K562 (cell line): Measurements from ENCODE around the gene BCR. TPM values are rescaled to one million over a fixed set of nuclear protein-coding genes. Genes with fewer than 3 reads are reported as not detected.

Experiments
- ATAC-seq: fragments of 200-7000 bp; cut with Tn5 transposase; 3 replicates; pipeline ENCODE4 v1.9.1; 2020; ENCODE audit warnings: moderate library complexity
- BruUV-seq: library from RNA; stranded (reverse); fragments of 400-500 nt; replicated peaks from 2 replicates; lab custom pipeline; 2021; lab: Mats Ljungman, UMichigan
- CTCF ChIA-PET: fragments of 300-600 bp; formaldehyde crosslinking; extraction: SDS; loops from one replicate; lab custom pipeline; 2021; ENCODE audit warnings: low intra/inter-chr PET ratio; lab: Yijun Ruan, JAX
- POLR2A ChIA-PET: fragments of 300-600, 350-650 bp; sonication (Branson Sonifier 250); formaldehyde crosslinking; extraction: SDS; loops from one replicate; lab custom pipeline; 2021; ENCODE audit warnings: antibody characterized with exemption, inconsistent platforms; lab: Yijun Ruan, JAX
- DNase-seq, 4 experiments: peaks; one replicate each; pipeline versions ENCODE4 v3.0.0 to v3.0.0-alpha.2; 2011 to 2018; ENCODE audit warnings: low spot score in 3 of 4, mixed read lengths in 3 of 4; ENCODE audit errors: extremely low read depth in 1 of 4
- FAIRE-seq: peaks from 2 replicates; lab custom pipeline; 2011; peaks lifted over from hg19 to GRCh38; lab: Jason Lieb, UNC
- H2AFZ ChIP-seq: 2 replicates; pipeline ENCODE4 v1.6.0; 2011; ENCODE audit warnings: low read depth, low read length, control low read depth, inconsistent platforms
- H3K27ac ChIP-seq: fragments of 200-600 bp; 3 replicates; pipeline ENCODE4 v1.8.0; 2011; ENCODE audit warnings: low read depth, mild to moderate bottlenecking, control low read depth, inconsistent platforms, low read length, moderate library complexity, mixed read lengths; ENCODE audit errors: extremely low read depth
- H3K27me3 ChIP-seq, 2 experiments: fragments of 300-600 bp in 1 of 2; 2 replicates in 1 of 2; 3 replicates in 1 of 2; pipeline versions ENCODE4 v1.6.0 to v1.8.0; 2011; ENCODE audit warnings: inconsistent platforms in 2 of 2, low read length in 2 of 2, mild to moderate bottlenecking in 1 of 2, mixed read lengths in 1 of 2, moderate library complexity in 1 of 2; ENCODE audit not compliant: control insufficient read depth in 2 of 2, insufficient read depth in 2 of 2
- H3K36me3 ChIP-seq: fragments of 300-600 bp; 3 replicates; pipeline ENCODE4 v1.8.0; 2011; ENCODE audit warnings: mild to moderate bottlenecking, low read length, inconsistent platforms; ENCODE audit not compliant: control insufficient read depth, insufficient read depth
- H3K4me1 ChIP-seq, 2 experiments: fragments of 200-600 bp in 1 of 2; replicated peaks in 1 of 2; 2 replicates in 1 of 2; 3 replicates in 1 of 2; pipeline versions ENCODE4 v1.5.1 to v1.8.0; 2011; ENCODE audit warnings: inconsistent platforms in 2 of 2, low read length in 2 of 2, mild to moderate bottlenecking in 1 of 2, mixed read lengths in 1 of 2, moderate library complexity in 1 of 2; ENCODE audit not compliant: control insufficient read depth in 2 of 2, insufficient read depth in 2 of 2
- H3K4me2 ChIP-seq: 2 replicates; pipeline ENCODE4 v1.6.1; 2011; ENCODE audit warnings: low read length, control low read depth, inconsistent platforms, mixed read lengths; ENCODE audit not compliant: insufficient read depth
- H3K4me3 ChIP-seq: fragments of 200-600 bp; sonication (generic), shearing (Covaris generic); 2 replicates; pipeline ENCODE4 v1.5.1; 2016; ENCODE audit warnings: control low read depth, inconsistent platforms
- H3K79me2 ChIP-seq: fragments of 200-600 bp; 3 replicates; pipeline ENCODE4 v1.8.0; 2011; ENCODE audit warnings: low read length, inconsistent platforms; ENCODE audit not compliant: control insufficient read depth, insufficient read depth
- H3K9ac ChIP-seq, 2 experiments: 2 replicates each; pipeline versions ENCODE4 v1.6.0 to v1.6.1; 2011; ENCODE audit warnings: low read depth in 2 of 2, low read length in 2 of 2, control low read depth in 1 of 2, inconsistent platforms in 1 of 2, mild to moderate bottlenecking in 1 of 2, mixed read lengths in 1 of 2; ENCODE audit not compliant: insufficient read depth in 1 of 2
- H3K9me1 ChIP-seq: one replicate; pipeline ENCODE4 v1.6.0; 2011; ENCODE audit warnings: inconsistent platforms, mild to moderate bottlenecking, low read length, moderate library complexity; ENCODE audit not compliant: control insufficient read depth, insufficient read depth
- H3K9me3 ChIP-seq: replicated peaks from 2 replicates; pipeline ENCODE4 v1.5.1; 2011; ENCODE audit warnings: low read depth, low read length, inconsistent platforms; ENCODE audit not compliant: control insufficient read depth, insufficient read depth
- H4K20me1 ChIP-seq: replicated peaks from 2 replicates; pipeline ENCODE4 v1.6.1; 2011; ENCODE audit warnings: low read length, inconsistent platforms, mixed read lengths; ENCODE audit not compliant: control insufficient read depth, insufficient read depth
- CREM ChIP-seq: IDR thresholded peaks from 2 replicates; pipeline ENCODE4 v1.6.1; 2014; ENCODE audit warnings: antibody characterized with exemption, low read depth
- CSDE1 ChIP-seq, 2 experiments: fragments of 450-650 bp; IDR thresholded peaks; 2 replicates each; pipeline ENCODE4 v1.6.1; 2016; ENCODE audit warnings: mild to moderate bottlenecking in 1 of 2
- CTBP1 ChIP-seq: fragments of 450-650 bp; IDR thresholded peaks from 2 replicates; pipeline ENCODE4 v1.6.1; 2016; ENCODE audit warnings: borderline replicate concordance
- FOXJ2 ChIP-seq: fragments of 200-800 bp; sonication (Bioruptor generic); IDR thresholded peaks from 2 replicates; pipeline ENCODE4 v1.6.1; 2016; ENCODE audit warnings: missing genetic modification characterization, missing compliant biosample characterization
- HDGF ChIP-seq: fragments of 450-650 bp; IDR thresholded peaks from 2 replicates; pipeline ENCODE4 v1.6.1; 2016
- HLTF ChIP-seq: fragments of 450-650 bp; IDR thresholded peaks from 2 replicates; pipeline ENCODE4 v1.6.1; 2016
- KAT8 ChIP-seq: fragments of 450-650 bp; IDR thresholded peaks from 2 replicates; pipeline ENCODE4 v1.6.1; 2016; ENCODE audit warnings: low read depth, mild to moderate bottlenecking
- U2AF1 ChIP-seq: fragments of 200-400 bp; formaldehyde crosslinking; optimal IDR thresholded peaks from 2 replicates; pipeline ENCODE3; 2017; ENCODE audit warnings: mild to moderate bottlenecking, low read depth, low read length, moderate library complexity
- ZKSCAN3 ChIP-seq: fragments of 250-450 bp; sonication (Bioruptor Pico); IDR thresholded peaks from 2 replicates; pipeline ENCODE4 v1.4.0; 2020
- ZNF584 ChIP-seq: fragments of 200-800 bp; sonication (Bioruptor generic); IDR thresholded peaks from 2 replicates; pipeline ENCODE4 v1.6.1; 2016; ENCODE audit warnings: low read depth, mild to moderate bottlenecking, missing genetic modification characterization, missing compliant biosample characterization
- ZNF764 ChIP-seq: fragments of 250-450 bp; sonication (Bioruptor Pico); IDR thresholded peaks from 2 replicates; pipeline ENCODE4 v1.4.0; 2020; ENCODE audit warnings: low read depth, mild to moderate bottlenecking, moderate library complexity
- WGBS: fragments of 100-300 bp; shearing (Covaris generic); methylation state at CpG from one replicate; pipeline ENCODE4 v1.1.6; 2016; ENCODE audit warnings: low coverage, mixed read lengths; ENCODE audit not compliant: insufficient coverage; ENCODE audit errors: missing lambda C conversion rate; 5-methylcytosine and 5-hydroxymethylcytosine counted together
- in situ Hi-C: fragments of 300-500 bp; cut with MboI; formaldehyde crosslinking; loops from 4 replicates; pipeline ENCODE4 v1.15.0; 2018; ENCODE audit warnings: inconsistent platforms, mixed read lengths
- intact Hi-C: fragments of 100-400 bp; cut with micrococcal nuclease; formaldehyde crosslinking; loops from 2 replicates; pipeline ENCODE4 v1.14.2; 2022
- polyA plus RNA-seq, 8 experiments: library from polyadenylated mRNA; depleted of rRNA in 4 of 8; stranded (reverse) in 5 of 8; unstranded in 3 of 8; fragments of >200 nt; fragmentation: Nextera tagmentation in 2 of 8; fragmentation: Illumina TruSeq in 1 of 8; extraction: Ambion mirVana in 2 of 8; extraction: Trizol in 1 of 8; gene quantifications; 2 replicates each; pipeline versions ENCODE4 v1.2.1 to v1.2.3, GENCODE V29; 2011 to 2014; ENCODE audit warnings: inconsistent platforms in 1 of 8, missing spikeins in 1 of 8
- total RNA-seq, 7 experiments: library from RNA; depleted of rRNA in 6 of 7; stranded (reverse); fragments of >200 nt in 6 of 7; fragmentation: Illumina TruSeq in 2 of 7; extraction: Trizol in 2 of 7; gene quantifications; 2 replicates each; pipeline versions ENCODE4 v1.2.1 to v1.2.3, GENCODE V29; 2011 to 2021; ENCODE audit warnings: low replicate concordance in 1 of 7
- TF ChIP-seq, protein P1 (sequence below): fragments of 250-450 bp; sonication (Bioruptor Pico); IDR thresholded peaks from 2 replicates; pipeline ENCODE4 v1.8.0; 2021; ENCODE audit warnings: moderate library complexity, mild to moderate bottlenecking, inconsistent platforms
- TF ChIP-seq, protein P2 (sequence below): sonication (generic); formaldehyde crosslinking; IDR thresholded peaks from 2 replicates; pipeline ENCODE4 v1.8.0; 2023; ENCODE audit warnings: missing genetic modification reagents, mild to moderate bottlenecking, borderline replicate concordance
- TF ChIP-seq, protein P3 (sequence below): fragments of 450-650 bp; IDR thresholded peaks from 2 replicates; pipeline ENCODE4 v1.6.1; 2016; ENCODE audit warnings: antibody characterized with exemption

The BCR gene
- total and polyA plus RNA-seq, 9 of the 15 experiments (the other 6 are each of a cell fraction or from before 2014, with no cell fraction given) = 0.41 to 150 (median 45.6) TPM

DNA sequence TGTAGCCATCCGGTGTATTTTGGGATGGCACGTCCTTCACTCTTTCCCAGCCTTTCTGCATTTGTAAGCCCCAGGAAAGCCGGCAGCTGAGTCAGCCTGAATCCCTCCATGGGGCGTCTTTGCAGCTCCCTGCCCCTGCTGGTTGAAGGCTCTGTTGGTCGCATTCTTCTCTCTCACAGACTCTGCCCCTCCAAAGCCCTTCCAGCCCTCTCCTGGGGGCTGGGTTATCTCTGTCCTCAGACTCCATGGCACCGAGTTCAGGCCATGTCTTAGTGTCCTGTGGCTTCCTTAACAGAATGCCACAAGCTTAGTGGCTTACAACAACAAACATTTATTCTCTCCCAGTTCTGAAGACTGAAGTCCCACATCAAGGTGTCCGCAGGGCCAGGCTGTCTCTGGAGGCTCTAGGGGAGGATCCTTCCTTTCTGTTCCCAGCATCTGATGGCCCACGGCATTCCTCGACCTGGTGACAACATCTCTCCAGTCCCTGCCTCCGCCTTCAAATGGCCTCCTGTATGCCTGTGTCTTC lies 62.2 kb downstream of the BCR start (continued):
- no peak for TF ChIP-seq KAT8
- TF ChIP-seq, all 486 proteins: peak for 2

DNA sequence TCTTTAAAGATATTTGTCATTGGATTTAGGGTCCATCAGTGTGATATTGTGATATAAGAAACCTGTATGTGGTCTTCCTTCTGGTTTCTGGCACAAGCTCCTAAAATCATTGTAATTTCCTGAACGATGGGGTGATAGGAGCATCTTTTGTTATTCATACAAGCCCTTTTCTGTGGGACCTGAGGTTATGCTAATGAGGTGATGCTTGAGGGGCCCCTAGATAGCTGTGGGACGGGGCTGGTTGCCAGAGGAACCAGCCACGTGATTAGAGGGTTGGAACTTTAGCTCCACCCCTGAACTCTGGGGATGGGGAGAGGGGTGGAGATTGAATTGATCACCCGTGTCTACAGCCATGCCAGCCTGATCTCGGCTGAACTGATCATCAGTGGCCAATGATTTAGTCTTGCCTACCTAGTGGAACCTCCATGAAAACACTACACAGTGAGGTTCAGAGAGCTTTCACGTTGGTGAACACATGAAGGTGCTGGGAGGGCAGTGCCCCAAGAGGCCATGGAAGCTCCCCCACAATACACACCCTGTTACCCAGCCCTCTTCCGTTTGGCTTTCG lies 62.8 kb downstream of the BCR start:
- DNase-seq (peak; percentile 60 to 96 (median 72)), FAIRE-seq (no peak), ATAC-seq (peak; percentile 65)
- H3K4me2 ChIP-seq = peak overlapping the region; percentile 4; the same call in 1 of the 2 replicates
- H3K27ac ChIP-seq = no peak overlapping the region
- peaks cover 23 to 41% of the 10 kb centered on the region in 2 experiments for H3K4me1 ChIP-seq
- intact Hi-C loops (no loop called here), in situ Hi-C loops (no loop called here)
- BruUV-seq = no TSS peak
- no peaks in the 10 kb centered on the region for H3K27me3 ChIP-seq
- ChIA-PET CTCF (interaction anchor here (2.0 kb wide), 1 partner anchor 64 kb away, joined by 9 read pairs; no protein-coding TSS in a partner anchor), POLR2A (interaction anchor here (0.6 to 13.0 kb wide), 22 partner anchors 9 to 328 kb away, joined by 3 to 351 read pairs (median 6); partner anchors contain the start of genes BCR and GNAZ)
- no peak overlapping the region for H2AFZ ChIP-seq
- H3K36me3 ChIP-seq = peaks cover 20% of the 10 kb centered on the region; the same call in 2 of the 3 replicates
- H3K9me1 ChIP-seq = peaks cover 51% of the 10 kb centered on the region
- 36% methylated on average over 8 of the region's 8 CpGs for WGBS
- H3K4me3 ChIP-seq = no peak overlapping the region
- peaks cover 8% of the 10 kb centered on the region for H3K9me3 ChIP-seq
- H3K79me2 ChIP-seq = peaks cover 88% of the 10 kb centered on the region
- H4K20me1 ChIP-seq = peaks cover 55% of the 10 kb centered on the region
- H3K9ac ChIP-seq = peak overlapping the region in 1 of 2 experiments; percentile 12; a peak in 1 of 4 replicates
- TF ChIP-seq, protein P1, sequence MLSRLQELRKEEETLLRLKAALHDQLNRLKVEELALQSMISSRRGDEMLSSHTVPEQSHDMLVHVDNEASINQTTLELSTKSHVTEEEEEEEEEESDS (CRISPR knock-in tag) = no peak
- no peak for TF ChIP-seq CTBP1
- no peak for TF ChIP-seq HLTF
- no peak for TF ChIP-seq FOXJ2 (tag)
- TF ChIP-seq, protein P2, sequence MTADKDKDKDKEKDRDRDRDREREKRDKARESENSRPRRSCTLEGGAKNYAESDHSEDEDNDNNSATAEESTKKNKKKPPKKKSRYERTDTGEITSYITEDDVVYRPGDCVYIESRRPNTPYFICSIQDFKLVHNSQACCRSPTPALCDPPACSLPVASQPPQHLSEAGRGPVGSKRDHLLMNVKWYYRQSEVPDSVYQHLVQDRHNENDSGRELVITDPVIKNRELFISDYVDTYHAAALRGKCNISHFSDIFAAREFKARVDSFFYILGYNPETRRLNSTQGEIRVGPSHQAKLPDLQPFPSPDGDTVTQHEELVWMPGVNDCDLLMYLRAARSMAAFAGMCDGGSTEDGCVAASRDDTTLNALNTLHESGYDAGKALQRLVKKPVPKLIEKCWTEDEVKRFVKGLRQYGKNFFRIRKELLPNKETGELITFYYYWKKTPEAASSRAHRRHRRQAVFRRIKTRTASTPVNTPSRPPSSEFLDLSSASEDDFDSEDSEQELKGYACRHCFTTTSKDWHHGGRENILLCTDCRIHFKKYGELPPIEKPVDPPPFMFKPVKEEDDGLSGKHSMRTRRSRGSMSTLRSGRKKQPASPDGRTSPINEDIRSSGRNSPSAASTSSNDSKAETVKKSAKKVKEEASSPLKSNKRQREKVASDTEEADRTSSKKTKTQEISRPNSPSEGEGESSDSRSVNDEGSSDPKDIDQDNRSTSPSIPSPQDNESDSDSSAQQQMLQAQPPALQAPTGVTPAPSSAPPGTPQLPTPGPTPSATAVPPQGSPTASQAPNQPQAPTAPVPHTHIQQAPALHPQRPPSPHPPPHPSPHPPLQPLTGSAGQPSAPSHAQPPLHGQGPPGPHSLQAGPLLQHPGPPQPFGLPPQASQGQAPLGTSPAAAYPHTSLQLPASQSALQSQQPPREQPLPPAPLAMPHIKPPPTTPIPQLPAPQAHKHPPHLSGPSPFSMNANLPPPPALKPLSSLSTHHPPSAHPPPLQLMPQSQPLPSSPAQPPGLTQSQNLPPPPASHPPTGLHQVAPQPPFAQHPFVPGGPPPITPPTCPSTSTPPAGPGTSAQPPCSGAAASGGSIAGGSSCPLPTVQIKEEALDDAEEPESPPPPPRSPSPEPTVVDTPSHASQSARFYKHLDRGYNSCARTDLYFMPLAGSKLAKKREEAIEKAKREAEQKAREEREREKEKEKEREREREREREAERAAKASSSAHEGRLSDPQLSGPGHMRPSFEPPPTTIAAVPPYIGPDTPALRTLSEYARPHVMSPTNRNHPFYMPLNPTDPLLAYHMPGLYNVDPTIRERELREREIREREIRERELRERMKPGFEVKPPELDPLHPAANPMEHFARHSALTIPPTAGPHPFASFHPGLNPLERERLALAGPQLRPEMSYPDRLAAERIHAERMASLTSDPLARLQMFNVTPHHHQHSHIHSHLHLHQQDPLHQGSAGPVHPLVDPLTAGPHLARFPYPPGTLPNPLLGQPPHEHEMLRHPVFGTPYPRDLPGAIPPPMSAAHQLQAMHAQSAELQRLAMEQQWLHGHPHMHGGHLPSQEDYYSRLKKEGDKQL = no peak
- TF ChIP-seq, protein P3, sequence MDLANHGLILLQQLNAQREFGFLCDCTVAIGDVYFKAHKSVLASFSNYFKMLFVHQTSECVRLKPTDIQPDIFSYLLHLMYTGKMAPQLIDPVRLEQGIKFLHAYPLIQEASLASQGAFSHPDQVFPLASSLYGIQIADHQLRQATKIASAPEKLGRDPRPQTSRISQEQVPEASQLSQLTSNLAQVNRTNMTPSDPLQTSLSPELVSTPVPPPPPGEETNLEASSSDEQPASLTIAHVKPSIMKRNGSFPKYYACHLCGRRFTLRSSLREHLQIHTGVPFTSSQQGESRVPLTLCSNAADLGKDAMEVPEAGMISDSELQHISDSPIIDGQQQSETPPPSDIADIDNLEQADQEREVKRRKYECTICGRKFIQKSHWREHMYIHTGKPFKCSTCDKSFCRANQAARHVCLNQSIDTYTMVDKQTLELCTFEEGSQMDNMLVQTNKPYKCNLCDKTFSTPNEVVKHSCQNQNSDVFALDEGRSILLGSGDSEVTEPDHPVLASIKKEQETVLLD = no peak
- TF ChIP-seq HDGF = no peak
- no peak for TF ChIP-seq CREM
- TF ChIP-seq U2AF1 = no peak
- no peak for TF ChIP-seq CSDE1 (IDR thresholded peaks at IDR 0.05)
- no peak for TF ChIP-seq ZKSCAN3
- no peak for TF ChIP-seq ZNF764
- TF ChIP-seq ZNF584 = no peak
